HL-60 (cell line): Measurements from ENCODE around the gene DPEP3.

Source experiments
- DNase-seq, 2 experiments: peaks; one replicate each; pipeline ENCODE4 v3.0.0-alpha.2; 2010 to 2020; ENCODE audit warnings: low read depth in 1 of 2, low spot score in 1 of 2
- H3K27ac ChIP-seq: fragments of 250-450 bp; sonication (Bioruptor Pico); replicated peaks from 2 replicates; pipeline ENCODE4 v1.5.1; 2020; ENCODE audit warnings: mild to moderate bottlenecking, moderate library complexity
- H3K27me3 ChIP-seq: fragments of 250-450 bp; sonication (Bioruptor Pico); 2 replicates; pipeline ENCODE4 v1.5.1; 2021; ENCODE audit warnings: mild to moderate bottlenecking, moderate library complexity; ENCODE audit not compliant: insufficient read depth, poor library complexity, severe bottlenecking
- H3K4me3 ChIP-seq: replicated peaks from 2 replicates; pipeline ENCODE4 v1.5.1; 2011; ENCODE audit warnings: mild to moderate bottlenecking, control low read depth, low read length; ENCODE audit not compliant: insufficient read depth
- CTCF ChIP-seq: IDR thresholded peaks from one replicate; pipeline ENCODE4 v1.5.1; 2011; ENCODE audit warnings: low read length, control low read depth, inconsistent platforms; ENCODE audit not compliant: insufficient read depth
- GABPA ChIP-seq: IDR thresholded peaks from 2 replicates; pipeline ENCODE4 v1.6.1; 2012; ENCODE audit warnings: low read depth
- POLR2AphosphoS5 ChIP-seq: IDR thresholded peaks from 2 replicates; pipeline ENCODE4 v1.6.1; 2012; ENCODE audit warnings: low read depth
- REST ChIP-seq: IDR thresholded peaks from 2 replicates; pipeline ENCODE4 v1.6.1; 2012; ENCODE audit warnings: low read depth; ENCODE audit not compliant: insufficient replicate concordance
- SPI1 ChIP-seq: IDR thresholded peaks from 2 replicates; pipeline ENCODE4 v1.6.1; 2012; ENCODE audit warnings: low read depth, mild to moderate bottlenecking, borderline replicate concordance

Gene DPEP3

GRCh38 chr16:67967183-67967957, 12.9 kb downstream of the DPEP3 start:
- TF ChIP-seq SPI1 (no peak), CTCF (no peak), GABPA (no peak)
- no peak for DNase-seq
- Histone ChIP-seq H3K4me3 (peak overlapping the region; percentile 60), H3K27ac (no peak overlapping the region), H3K27me3 (no peaks in the 10 kb centered on the region)

GRCh38 chr16:67966549-67967182, 13.6 kb downstream of the DPEP3 start:
- TF ChIP-seq POLR2AphosphoS5 (no peak), SPI1 (0 out of 2 replicates have a peak, but pooled peaks have one; percentile 25)
- Histone ChIP-seq H3K27ac (no peak overlapping the region), H3K4me3 (no peak overlapping the region), H3K27me3 (no peaks in the 10 kb centered on the region)
- peak; percentile 35 to 37 for DNase-seq

GRCh38 chr16:67965668-67966548, 14.4 kb downstream of the DPEP3 start:
- no peak for DNase-seq
- TF ChIP-seq REST (no peak), GABPA (no peak)
- no peak overlapping the region for H3K27ac ChIP-seq

GRCh38 chr16:67964477-67965131, 15.7 kb downstream of the DPEP3 start:
- no peak overlapping the region for H3K27ac ChIP-seq
- TF ChIP-seq REST (no peak), GABPA (no peak), SPI1 (no peak), POLR2AphosphoS5 (no peak)
- no peak for DNase-seq
- no peak overlapping the region for H3K4me3 ChIP-seq
- no peaks in the 10 kb centered on the region for H3K27me3 ChIP-seq

More at GRCh38 chr16:67965668-67966548, 14.4 kb downstream of the DPEP3 start:
- Histone ChIP-seq H3K4me3 (no peak overlapping the region), H3K27me3 (no peaks in the 10 kb centered on the region)
